ENCODE results near the gene CDR2.

GRCh38 chr16:22379656-22380055 is 5.2 kb upstream of the CDR2 start:
- TF ChIP-seq CTCF (IDR thresholded peaks at IDR 0.05; ENCODE audit: low read depth, low read length, poor library complexity, severe bottlenecking) (no peak), EZH2phosphoT487 (IDR thresholded peaks at IDR 0.05; ENCODE audit: borderline replicate concordance, low read length) (no peak)
